UCSD-AML1 (cell line): Measurements from ENCODE around the gene MT1X.
A peak's percentile ranks its signal among the peaks of the same experiment; 100 is the strongest.
"Not testable (repeated sequence)": the region's sequence is repeated elsewhere in the genome, so short reads cannot be mapped to it uniquely, and the experiment has no call there.

Experiments used
- DNase-seq: peaks from one replicate; lab custom pipeline; 2025; ENCODE audit not compliant: unreplicated experiment; lab: John Stamatoyannopoulos, UW

The MT1X gene

DNA sequence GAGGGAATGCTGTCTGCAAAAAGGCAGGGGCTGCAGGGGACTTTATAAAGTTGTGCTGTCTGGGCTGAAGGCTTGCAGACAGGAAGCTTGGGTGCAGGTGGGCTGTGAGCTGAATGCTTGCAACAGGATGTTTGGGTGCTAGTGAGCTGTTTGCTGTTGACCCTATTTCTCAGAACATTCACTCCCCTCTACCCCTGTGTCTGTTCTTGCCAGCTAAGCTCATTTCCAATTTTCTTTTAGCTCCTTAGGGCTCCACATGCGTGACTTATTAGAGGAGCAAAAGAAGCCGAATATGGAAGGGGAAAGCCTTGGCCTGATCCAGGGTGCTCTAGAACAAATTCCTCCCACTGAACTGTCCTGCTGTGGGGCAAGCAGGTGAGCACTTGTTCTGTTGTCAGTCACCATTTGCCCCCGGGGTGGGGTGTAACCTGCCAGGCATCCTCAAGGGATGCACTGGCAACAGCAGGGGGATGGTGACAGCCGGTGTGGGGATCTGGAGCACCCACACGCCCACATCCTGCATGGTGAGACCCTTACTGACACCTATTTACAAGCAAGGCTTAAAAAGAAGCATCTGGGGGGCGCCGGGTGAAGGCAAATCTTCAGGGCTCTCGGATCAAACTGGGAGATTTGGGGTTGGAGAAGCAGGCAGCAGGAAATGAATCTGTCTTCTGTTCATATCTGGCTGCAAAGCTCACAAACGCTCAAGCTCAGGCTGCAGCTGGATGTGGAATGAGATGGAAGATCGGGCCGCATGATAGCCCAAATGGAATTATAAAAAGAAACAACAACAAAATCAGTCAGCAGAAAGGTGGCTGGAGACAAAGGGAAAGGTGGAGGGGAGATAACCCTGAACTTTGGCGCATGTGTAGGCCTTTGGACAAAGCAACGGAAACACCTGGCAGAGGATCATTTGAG, 26.5 kb downstream of the MT1X start:
- no peak for DNase-seq

DNA sequence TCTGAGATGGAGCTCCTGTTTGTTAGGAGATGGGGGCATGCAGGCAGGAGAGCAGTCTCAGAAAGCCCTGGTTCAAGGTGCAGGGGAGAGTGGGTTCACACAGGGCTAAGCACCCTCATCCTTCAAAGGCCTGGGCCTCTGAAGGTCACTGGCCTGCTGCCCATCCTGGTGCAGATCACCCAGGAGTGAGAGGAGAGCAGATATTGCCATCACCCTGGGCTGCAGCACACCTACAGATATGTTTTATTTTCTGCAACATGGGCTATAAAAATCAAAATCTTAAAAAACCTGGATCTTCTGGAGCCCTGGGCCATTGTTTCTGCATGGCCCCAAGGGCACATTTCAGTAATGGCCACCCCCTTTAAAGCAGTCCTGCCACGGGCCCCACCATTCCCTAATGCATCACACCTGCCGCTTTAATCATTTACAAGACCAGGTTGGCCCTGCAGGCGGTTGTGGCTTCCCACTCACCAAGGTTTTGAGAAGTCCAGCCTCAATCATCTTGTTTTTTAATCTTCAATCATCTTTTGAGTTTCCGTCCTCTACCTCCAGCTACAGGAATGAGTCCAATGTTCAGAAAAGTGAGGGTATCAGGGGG, 27.3 kb downstream of the MT1X start:
- no peak for DNase-seq

GRCh38 chr16:56710181-56710737, 28.0 kb downstream of the MT1X start:
- DNase-seq: no peak

- no peak for DNase-seq
Observed at GRCh38 chr16:56711862-56712261, 29.6 kb downstream of the MT1X start.

GRCh38 chr16:56713794-56714193, 31.5 kb downstream of the MT1X start:
- DNase-seq: no peak

GRCh38 chr16:56715126-56715525, 32.9 kb downstream of the MT1X start:
- DNase-seq: no peak

GRCh38 chr16:56716761-56717160, 34.5 kb downstream of the MT1X start:
- DNase-seq: no peak

- not testable (repeated sequence) for DNase-seq
Observed at GRCh38 chr16:56717532-56717931, 35.3 kb downstream of the MT1X start.

GRCh38 chr16:56722200-56722842, 40.1 kb downstream of the MT1X start:
- no peak for DNase-seq

GRCh38 chr16:56724191-56724590, 41.9 kb downstream of the MT1X start:
- DNase-seq: no peak

DNA sequence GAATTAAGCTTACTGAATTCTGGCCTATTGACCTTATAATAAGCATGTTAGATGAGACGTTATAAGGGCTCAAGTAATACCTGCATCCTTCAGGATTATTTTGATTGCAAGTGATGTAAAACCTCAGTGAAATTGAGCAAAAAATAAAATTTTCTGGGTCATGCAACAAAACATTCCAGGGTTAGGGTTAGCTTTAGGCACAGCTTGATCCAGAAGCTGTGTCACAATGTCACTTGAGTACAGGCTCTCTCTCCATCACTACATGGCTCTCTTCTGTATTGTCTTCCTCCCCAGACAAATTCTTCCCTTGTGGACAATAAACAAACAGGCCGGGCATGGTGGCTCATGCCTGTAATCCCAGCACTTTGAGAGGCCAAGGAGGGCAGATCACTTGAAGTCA, 44.0 kb downstream of the MT1X start:
- no peak for DNase-seq

- DNase-seq: no peak
Observed at GRCh38 chr16:56726926-56727325, 44.7 kb downstream of the MT1X start.

DNA sequence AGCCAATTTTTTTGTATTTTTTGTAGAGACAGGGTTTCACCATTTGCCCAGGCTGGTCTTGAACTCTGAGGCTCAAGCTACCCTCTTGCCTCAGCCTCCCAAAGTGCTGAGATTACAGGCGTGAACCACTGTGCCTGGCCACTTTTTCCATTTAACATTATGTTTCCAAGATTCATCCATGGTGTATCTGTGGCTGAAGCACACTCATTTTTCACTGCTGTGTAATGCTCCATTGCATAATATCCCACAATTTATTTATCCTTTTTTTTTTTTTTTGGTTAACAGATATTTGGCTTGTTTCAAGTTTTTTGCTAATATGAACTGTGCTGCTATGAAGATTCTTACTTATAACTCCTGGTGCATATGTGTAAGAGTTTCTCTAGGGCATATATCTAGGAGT, 45.8 kb downstream of the MT1X start:
- DNase-seq: no peak

- DNase-seq: no peak
Observed at GRCh38 chr16:56728980-56729734, 46.9 kb downstream of the MT1X start.

DNA sequence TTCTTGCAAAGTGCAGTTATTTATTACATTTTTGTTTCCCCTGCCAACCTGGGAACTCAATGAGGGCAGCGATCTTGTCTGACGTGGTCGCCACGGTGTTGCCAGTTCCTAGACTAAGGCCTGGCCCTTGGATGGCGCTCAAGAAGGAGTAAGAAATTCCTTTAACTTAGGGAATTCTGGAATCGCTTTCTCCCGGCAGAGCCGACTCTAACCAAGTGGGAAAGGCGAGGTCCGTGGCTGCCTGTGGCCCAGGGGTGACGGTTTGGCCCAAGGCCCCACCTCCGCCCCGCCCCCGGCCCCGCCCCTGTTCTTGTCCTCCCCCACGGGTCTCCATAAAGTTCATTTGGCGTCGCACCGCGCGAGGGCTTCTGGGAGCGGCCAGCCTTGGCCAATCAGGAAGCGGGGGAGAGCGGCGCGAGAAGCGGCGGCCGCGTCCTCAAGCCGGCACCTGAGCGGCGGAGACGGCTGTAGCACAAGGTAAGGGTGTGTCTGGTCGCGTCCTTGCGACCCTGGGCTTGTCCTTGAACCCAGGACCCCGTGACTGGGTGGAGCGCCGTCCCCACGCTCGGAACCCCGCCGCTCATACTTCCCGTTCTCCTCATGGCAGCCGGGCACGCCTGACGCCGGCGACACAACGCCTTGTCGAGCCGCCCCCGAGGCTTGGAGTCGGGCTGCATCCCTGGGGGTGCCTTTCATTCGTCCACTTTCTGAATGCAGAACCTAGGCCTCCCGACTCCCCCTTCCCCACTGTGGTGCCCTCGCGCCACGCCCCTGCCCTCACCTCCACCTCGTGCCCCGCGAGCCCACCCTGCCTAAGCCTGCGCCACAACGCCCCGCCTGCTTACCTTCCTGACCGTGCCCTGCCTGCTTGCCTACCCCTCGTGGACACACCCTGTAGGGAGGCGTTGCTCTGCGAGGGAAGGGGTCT, 47.7 kb downstream of the MT1X start, which contains the start of gene NUP93:
Gene NUP93, plus strand, starts transcription at position 395 of the 928 bp plus-strand sequence. CDS start 18,119 bp downstream, outside the sequence.
- DNase-seq: peak; percentile 92

GRCh38 chr16:56732366-56732765, 50.1 kb downstream of the MT1X start:
- no peak for DNase-seq

DNA sequence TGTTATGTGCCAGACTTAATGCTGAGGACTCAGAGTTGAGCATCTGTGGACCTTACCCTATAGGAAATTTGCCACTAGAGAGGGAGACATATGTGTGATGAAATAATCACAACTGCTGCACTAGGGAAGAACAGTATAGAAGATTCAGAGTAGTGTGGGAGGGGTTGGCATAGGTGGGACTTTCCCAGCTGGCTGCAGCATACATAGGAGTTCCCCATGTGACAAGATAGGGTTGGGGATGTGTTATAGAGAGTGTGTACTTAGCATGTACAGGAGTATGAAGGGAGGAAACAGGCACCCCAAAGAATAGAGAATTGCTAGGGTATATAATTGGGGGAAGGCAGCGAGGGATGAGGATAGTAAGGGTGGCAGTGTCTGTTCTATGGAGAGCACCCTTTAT, 50.6 kb downstream of the MT1X start:
- no peak for DNase-seq
